ENCODE measurements around the gene TBX6. TPM values are rescaled to one million over a fixed set of nuclear protein-coding genes. Genes with fewer than 3 reads are reported as not detected.

The TBX6 gene
- total RNA-seq, 2 experiments from 2014 or later = 2.0 to 2.9 TPM

- H3K4me3 Mint-ChIP-seq = peak overlapping the region; percentile 85
- H3K27me3 Mint-ChIP-seq = no peaks in the 10 kb centered on the region
- H3K27ac Mint-ChIP-seq = peak overlapping the region; percentile 87
- peaks cover 37% of the 10 kb centered on the region for H3K4me1 Mint-ChIP-seq
- DNase-seq = no peak
- no peaks in the 10 kb centered on the region for H3K9me3 Mint-ChIP-seq (ENCODE audit: low read depth)
- CTCF ChIA-PET = interaction anchor here (0.8 to 7.5 kb wide), 5 partner anchors 10 to 67 kb away, joined by 3 to 82 read pairs (median 5); partner anchors contain the start of genes ALDOA and TBX6
- peak; percentile 40 for ATAC-seq
- H3K36me3 Mint-ChIP-seq = peaks cover 47% of the 10 kb centered on the region
Measured at GRCh38 chr16:30076276-30076791, 15.4 kb downstream of the TBX6 start.

GRCh38 chr16:30075503-30076275, 16.0 kb downstream of the TBX6 start, which contains the start of gene PPP4C:
Gene PPP4C (plus strand): TSS chr16:30075994. CDS start chr16:30076378, 384 bp downstream.
- CTCF ChIA-PET = interaction anchor here (1.2 to 7.5 kb wide), 6 partner anchors 10 to 67 kb away, joined by 4 to 82 read pairs (median 6); partner anchors contain the start of genes ALDOA and TBX6
- H3K9me3 Mint-ChIP-seq (ENCODE audit: low read depth) = no peaks in the 10 kb centered on the region
- H3K27me3 Mint-ChIP-seq = no peaks in the 10 kb centered on the region
- peaks cover 37% of the 10 kb centered on the region for H3K4me1 Mint-ChIP-seq
- DNase-seq (peak; percentile 95), ATAC-seq (peak; percentile 90)
- peak within 1 kb of the TSS; percentile 87 for H3K27ac Mint-ChIP-seq
- peaks cover 45% of the 10 kb centered on the region for H3K36me3 Mint-ChIP-seq
- H3K4me3 Mint-ChIP-seq = peak within 1 kb of the TSS; percentile 85

GRCh38 chr16:30070490-30070889, 21.2 kb downstream of the TBX6 start:
- CTCF ChIA-PET = interaction anchor here (1.1 to 10.1 kb wide), 2 partner anchors 22 to 85 kb away, joined by 4 to 107 read pairs; partner anchors contain the start of gene TBX6
- ATAC-seq = no peak
- Mint-ChIP-seq H3K9me3 (ENCODE audit: low read depth) (no peaks in the 10 kb centered on the region), H3K4me3 (no peak overlapping the region), H3K27ac (no peak overlapping the region), H3K36me3 (peaks cover 63% of the 10 kb centered on the region), H3K27me3 (no peaks in the 10 kb centered on the region), H3K4me1 (peaks cover 48% of the 10 kb centered on the region)
- no peak for DNase-seq

GRCh38 chr16:30069611-30070462, 21.9 kb downstream of the TBX6 start:
- no peak for ATAC-seq
- Mint-ChIP-seq H3K27me3 (no peaks in the 10 kb centered on the region), H3K36me3 (peaks cover 67% of the 10 kb centered on the region), H3K4me3 (no peak overlapping the region), H3K4me1 (peaks cover 45% of the 10 kb centered on the region), H3K27ac (peak overlapping the region; percentile 53), H3K9me3 (ENCODE audit: low read depth) (no peaks in the 10 kb centered on the region)
- DNase-seq = no peak
- CTCF ChIA-PET = interaction anchor here (1.1 to 10.1 kb wide), 2 partner anchors 22 to 86 kb away, joined by 4 to 107 read pairs; partner anchors contain the start of gene TBX6

DNA sequence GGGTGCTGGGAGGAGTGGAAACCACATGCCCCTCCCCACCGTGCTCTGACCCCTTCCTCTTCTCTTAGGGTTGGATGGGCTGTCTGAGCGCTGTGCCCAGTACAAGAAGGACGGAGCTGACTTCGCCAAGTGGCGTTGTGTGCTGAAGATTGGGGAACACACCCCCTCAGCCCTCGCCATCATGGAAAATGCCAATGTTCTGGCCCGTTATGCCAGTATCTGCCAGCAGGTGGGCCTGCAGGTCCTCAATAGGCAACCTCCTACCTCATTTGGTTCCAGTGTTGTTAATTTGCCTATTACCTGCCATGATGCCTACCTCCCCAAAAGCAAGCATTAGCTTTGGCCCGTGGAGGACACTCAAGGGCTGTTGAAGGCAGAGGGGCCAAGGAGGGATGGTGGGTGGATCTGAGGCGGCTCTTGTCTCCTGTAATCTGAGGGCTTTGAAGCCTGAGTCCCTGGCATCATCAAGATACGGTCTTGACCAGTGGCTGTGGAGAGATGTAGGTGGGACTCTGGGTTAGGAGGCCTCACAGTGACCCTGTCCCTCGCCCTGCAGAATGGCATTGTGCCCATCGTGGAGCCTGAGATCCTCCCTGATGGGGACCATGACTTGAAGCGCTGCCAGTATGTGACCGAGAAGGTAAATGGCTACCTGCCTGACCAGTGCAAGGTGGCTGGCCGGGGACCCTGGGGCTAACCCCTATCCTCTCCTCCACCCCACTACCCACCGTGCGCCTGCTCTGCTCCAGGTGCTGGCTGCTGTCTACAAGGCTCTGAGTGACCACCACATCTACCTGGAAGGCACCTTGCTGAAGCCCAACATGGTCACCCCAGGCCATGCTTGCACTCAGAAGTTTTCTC, 22.7 kb downstream of the TBX6 start:
- ATAC-seq (no peak), DNase-seq (peak; percentile 67)
- no peaks in the 10 kb centered on the region for H3K9me3 Mint-ChIP-seq (ENCODE audit: low read depth)
- peaks cover 69% of the 10 kb centered on the region for H3K36me3 Mint-ChIP-seq
- H3K27ac Mint-ChIP-seq = peak overlapping the region; percentile 74
- H3K4me3 Mint-ChIP-seq = peak overlapping the region; percentile 50
- peaks cover 43% of the 10 kb centered on the region for H3K4me1 Mint-ChIP-seq
- no peaks in the 10 kb centered on the region for H3K27me3 Mint-ChIP-seq
- CTCF ChIA-PET = interaction anchor here (10.1 kb wide), 1 partner anchor 23 kb away, joined by 107 read pairs; the partner anchor contains the start of gene TBX6

GRCh38 chr16:30068333-30068732, 23.4 kb downstream of the TBX6 start:
- Mint-ChIP-seq H3K27ac (peak overlapping the region; percentile 74), H3K4me3 (peak overlapping the region; percentile 50), H3K27me3 (no peaks in the 10 kb centered on the region), H3K36me3 (peaks cover 65% of the 10 kb centered on the region), H3K4me1 (peaks cover 47% of the 10 kb centered on the region), H3K9me3 (ENCODE audit: low read depth) (no peaks in the 10 kb centered on the region)
- CTCF ChIA-PET = interaction anchor here (1.5 to 10.1 kb wide), 2 partner anchors 13 to 24 kb away, joined by 4 to 107 read pairs; partner anchors contain the start of gene TBX6
- ATAC-seq (no peak), DNase-seq (no peak)

- CTCF ChIA-PET = interaction anchor here (1.2 to 10.1 kb wide), 4 partner anchors 12 to 118 kb away, joined by 3 to 107 read pairs (median 4); partner anchors contain the start of gene TBX6
- no peak for DNase-seq
- no peaks in the 10 kb centered on the region for H3K27me3 Mint-ChIP-seq
- peaks cover 63% of the 10 kb centered on the region for H3K36me3 Mint-ChIP-seq
- no peak for ATAC-seq
- H3K27ac Mint-ChIP-seq = peak overlapping the region; percentile 87
- H3K9me3 Mint-ChIP-seq (ENCODE audit: low read depth) = no peaks in the 10 kb centered on the region
- peaks cover 50% of the 10 kb centered on the region for H3K4me1 Mint-ChIP-seq
- peak overlapping the region; percentile 95 for H3K4me3 Mint-ChIP-seq
Measured at GRCh38 chr16:30067584-30067916, 24.2 kb downstream of the TBX6 start.

- Mint-ChIP-seq H3K27ac (peak overlapping the region; percentile 87), H3K4me3 (peak overlapping the region; percentile 95), H3K4me1 (peaks cover 48% of the 10 kb centered on the region), H3K27me3 (no peaks in the 10 kb centered on the region), H3K36me3 (peaks cover 60% of the 10 kb centered on the region), H3K9me3 (ENCODE audit: low read depth) (no peaks in the 10 kb centered on the region)
- DNase-seq (no peak), ATAC-seq (no peak)
- CTCF ChIA-PET = interaction anchor here (1.0 to 10.1 kb wide), 9 partner anchors 8 to 119 kb away, joined by 3 to 107 read pairs (median 5); partner anchors contain the start of genes GDPD3 and TBX6
Measured at GRCh38 chr16:30066761-30067583, 24.8 kb downstream of the TBX6 start.

DNA sequence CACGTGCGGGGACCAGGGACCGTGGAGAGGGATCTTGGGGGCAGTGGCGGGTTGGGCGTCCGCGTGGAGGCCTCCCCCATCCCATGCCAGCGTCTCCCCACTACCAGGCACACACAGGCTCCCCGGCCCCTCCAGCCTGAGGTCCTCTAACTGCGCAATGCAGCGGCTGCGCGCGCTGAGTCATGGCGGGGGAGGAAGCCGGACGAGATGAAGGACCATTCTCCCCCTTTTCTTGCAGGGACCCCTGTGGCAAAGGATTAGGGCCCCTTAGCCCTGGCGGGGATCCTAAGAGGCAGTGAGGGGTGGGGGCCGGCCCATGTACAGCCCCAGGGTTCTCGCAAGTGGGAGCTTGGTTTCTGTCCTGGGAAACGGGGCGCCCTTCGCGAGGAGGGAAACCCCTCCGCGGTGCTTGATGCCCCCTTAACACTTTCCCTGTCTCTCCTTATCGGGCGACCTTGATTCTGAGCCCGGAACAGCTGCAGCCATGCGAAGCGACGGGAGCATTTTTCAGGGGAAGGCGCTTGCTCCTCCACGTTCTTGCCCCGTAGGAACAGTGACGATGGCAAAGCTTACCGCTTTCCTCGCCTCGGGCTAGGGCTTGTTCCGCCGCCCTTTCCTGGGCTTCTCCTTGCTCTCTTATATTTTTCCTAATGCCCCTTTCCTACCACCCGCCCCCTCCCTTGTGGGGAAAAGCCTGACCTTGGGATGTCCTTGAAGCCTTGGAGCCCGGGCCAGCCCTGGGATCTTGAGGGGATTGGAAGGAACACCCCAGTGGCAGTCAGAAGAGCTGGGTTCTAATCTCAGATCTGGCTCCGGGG, 25.6 kb downstream of the TBX6 start:
- Mint-ChIP-seq H3K27ac (peak overlapping the region; percentile 87), H3K4me3 (peak overlapping the region; percentile 95), H3K27me3 (no peaks in the 10 kb centered on the region), H3K4me1 (peaks cover 48% of the 10 kb centered on the region), H3K36me3 (peaks cover 55% of the 10 kb centered on the region), H3K9me3 (ENCODE audit: low read depth) (no peaks in the 10 kb centered on the region)
- DNase-seq = no peak
- peak; percentile 1 for ATAC-seq
- CTCF ChIA-PET = interaction anchor here (0.8 to 10.1 kb wide), 16 partner anchors 9 to 374 kb away, joined by 3 to 107 read pairs (median 4); partner anchors contain the start of genes CORO1A, GDPD3, INO80E and TBX6

- no peaks in the 10 kb centered on the region for H3K9me3 Mint-ChIP-seq (ENCODE audit: low read depth)
- peaks cover 45% of the 10 kb centered on the region for H3K4me1 Mint-ChIP-seq
- peak within 1 kb of the TSS; percentile 97 for H3K27ac Mint-ChIP-seq
- ATAC-seq (peak; percentile 89), DNase-seq (peak; percentile 98)
- no peaks in the 10 kb centered on the region for H3K27me3 Mint-ChIP-seq
- peak within 1 kb of the TSS; percentile 95 for H3K4me3 Mint-ChIP-seq
- peaks cover 48% of the 10 kb centered on the region for H3K36me3 Mint-ChIP-seq
- CTCF ChIA-PET = interaction anchor here (0.8 to 10.1 kb wide), 16 partner anchors 9 to 373 kb away, joined by 3 to 107 read pairs (median 3); partner anchors contain the start of genes CORO1A, INO80E, TBX6 and TLCD3B
Measured at GRCh38 chr16:30065102-30065942, 26.4 kb downstream of the TBX6 start, which contains the start of gene ALDOA. Gene ALDOA (plus strand): TSS chr16:30065760. CDS start chr16:30066898, 1,138 bp downstream.
